IPS-18a (cell line): ENCODE measurements around the gene TACR1.
"Not testable (repeated sequence)": the region's sequence is repeated elsewhere in the genome, so short reads cannot be mapped to it uniquely, and the experiment has no call there.

Experiments used
- H3K27ac ChIP-seq: one replicate; pipeline ENCODE4 v1.5.1; 2013; ENCODE audit warnings: low read length
- H3K27me3 ChIP-seq: one replicate; pipeline ENCODE4 v1.6.1; 2013; ENCODE audit warnings: mild to moderate bottlenecking, low read length; ENCODE audit not compliant: control insufficient read depth, insufficient read depth
- H3K36me3 ChIP-seq: one replicate; pipeline ENCODE4 v1.6.1; 2013; ENCODE audit warnings: low read depth, low read length; ENCODE audit not compliant: control insufficient read depth
- H3K4me1 ChIP-seq: one replicate; pipeline ENCODE4 v1.6.1; 2013; ENCODE audit warnings: low read depth, low read length; ENCODE audit not compliant: control insufficient read depth
- H3K4me3 ChIP-seq: one replicate; pipeline ENCODE4 v1.5.1; 2013; ENCODE audit warnings: low read length
- H3K9ac ChIP-seq: one replicate; pipeline ENCODE4 v1.6.1; 2013; ENCODE audit warnings: mild to moderate bottlenecking, low read length, moderate library complexity
- H3K9me3 ChIP-seq: one replicate; pipeline ENCODE4 v1.6.1; 2013; ENCODE audit warnings: low read depth, low read length; ENCODE audit not compliant: control insufficient read depth

TACR1 gene

GRCh38 chr2:75192496-75192895 lies 6.8 kb downstream of the TACR1 start:
- Histone ChIP-seq H3K4me1 (peaks cover 1% of the 10 kb centered on the region), H3K9ac (no peak overlapping the region), H3K4me3 (no peak overlapping the region), H3K27me3 (peaks cover 17% of the 10 kb centered on the region), H3K27ac (no peak overlapping the region), H3K9me3 (no peaks in the 10 kb centered on the region), H3K36me3 (no peaks in the 10 kb centered on the region)

- H3K9ac ChIP-seq = no peak overlapping the region
- H3K27ac ChIP-seq = no peak overlapping the region
- H3K4me1 ChIP-seq = peaks cover 2% of the 10 kb centered on the region
- no peak overlapping the region for H3K4me3 ChIP-seq
- no peaks in the 10 kb centered on the region for H3K36me3 ChIP-seq
- no peaks in the 10 kb centered on the region for H3K9me3 ChIP-seq
- no peaks in the 10 kb centered on the region for H3K27me3 ChIP-seq
Measured at GRCh38 chr2:75190271-75190990, 8.9 kb downstream of the TACR1 start.

GRCh38 chr2:75186821-75187220 lies 12.5 kb downstream of the TACR1 start:
- no peak overlapping the region for H3K4me3 ChIP-seq
- no peaks in the 10 kb centered on the region for H3K9me3 ChIP-seq
- H3K27me3 ChIP-seq = no peaks in the 10 kb centered on the region
- H3K27ac ChIP-seq = no peak overlapping the region
- H3K4me1 ChIP-seq = peaks cover 2% of the 10 kb centered on the region
- H3K36me3 ChIP-seq = no peaks in the 10 kb centered on the region
- H3K9ac ChIP-seq = no peak overlapping the region

- no peaks in the 10 kb centered on the region for H3K27me3 ChIP-seq
- H3K4me3 ChIP-seq = no peak overlapping the region
- peaks cover 2% of the 10 kb centered on the region for H3K4me1 ChIP-seq
- H3K27ac ChIP-seq = no peak overlapping the region
- no peaks in the 10 kb centered on the region for H3K9me3 ChIP-seq
- H3K9ac ChIP-seq = no peak overlapping the region
- no peaks in the 10 kb centered on the region for H3K36me3 ChIP-seq
Measured at GRCh38 chr2:75182606-75183005, 16.7 kb downstream of the TACR1 start.

- no peaks in the 10 kb centered on the region for H3K36me3 ChIP-seq
- no peaks in the 10 kb centered on the region for H3K27me3 ChIP-seq
- H3K9me3 ChIP-seq = no peaks in the 10 kb centered on the region
- H3K27ac ChIP-seq = no peak overlapping the region
- no peak overlapping the region for H3K4me3 ChIP-seq
- H3K4me1 ChIP-seq = peaks cover 5% of the 10 kb centered on the region
- no peak overlapping the region for H3K9ac ChIP-seq
Measured at GRCh38 chr2:75180476-75180875, 18.8 kb downstream of the TACR1 start.

GRCh38 chr2:75177427-75177826 lies 21.9 kb downstream of the TACR1 start:
- no peaks in the 10 kb centered on the region for H3K9me3 ChIP-seq
- H3K27me3 ChIP-seq = no peaks in the 10 kb centered on the region

GRCh38 chr2:75175456-75175855 lies 23.9 kb downstream of the TACR1 start:
- Histone ChIP-seq H3K4me3 (no peak overlapping the region), H3K9me3 (no peaks in the 10 kb centered on the region), H3K27ac (no peak overlapping the region), H3K27me3 (no peaks in the 10 kb centered on the region), H3K9ac (no peak overlapping the region), H3K4me1 (peaks cover 33% of the 10 kb centered on the region), H3K36me3 (no peaks in the 10 kb centered on the region)

More at GRCh38 chr2:75177427-75177826, 21.9 kb downstream of the TACR1 start:
- Histone ChIP-seq H3K4me3 (no peak overlapping the region), H3K27ac (no peak overlapping the region), H3K36me3 (no peaks in the 10 kb centered on the region), H3K9ac (no peak overlapping the region), H3K4me1 (peaks cover 33% of the 10 kb centered on the region)

- no peak overlapping the region for H3K27ac ChIP-seq
- H3K4me1 ChIP-seq = peaks cover 33% of the 10 kb centered on the region
- H3K27me3 ChIP-seq = no peaks in the 10 kb centered on the region
- no peak overlapping the region for H3K9ac ChIP-seq
- no peak overlapping the region for H3K4me3 ChIP-seq
- no peaks in the 10 kb centered on the region for H3K9me3 ChIP-seq
- H3K36me3 ChIP-seq = no peaks in the 10 kb centered on the region
Measured at GRCh38 chr2:75174981-75175380, 24.3 kb downstream of the TACR1 start.

- no peaks in the 10 kb centered on the region for H3K9me3 ChIP-seq
- H3K9ac ChIP-seq = no peak overlapping the region
- no peaks in the 10 kb centered on the region for H3K36me3 ChIP-seq
- no peak overlapping the region for H3K4me3 ChIP-seq
- no peak overlapping the region for H3K27ac ChIP-seq
- H3K4me1 ChIP-seq = peaks cover 33% of the 10 kb centered on the region
- H3K27me3 ChIP-seq = no peaks in the 10 kb centered on the region
Measured at GRCh38 chr2:75174519-75174918, 24.8 kb downstream of the TACR1 start.

- no peak overlapping the region for H3K27ac ChIP-seq
- H3K27me3 ChIP-seq = no peaks in the 10 kb centered on the region
- no peaks in the 10 kb centered on the region for H3K36me3 ChIP-seq
- H3K9ac ChIP-seq = no peak overlapping the region
- peaks cover 33% of the 10 kb centered on the region for H3K4me1 ChIP-seq
- no peaks in the 10 kb centered on the region for H3K9me3 ChIP-seq
- H3K4me3 ChIP-seq = no peak overlapping the region
Measured at GRCh38 chr2:75173740-75174139, 25.6 kb downstream of the TACR1 start.

- H3K9ac ChIP-seq, H3K27me3 ChIP-seq, H3K36me3 ChIP-seq, H3K4me3 ChIP-seq, H3K27ac ChIP-seq, H3K9me3 ChIP-seq: not testable (repeated sequence)
- peaks cover 33% of the 10 kb centered on the region for H3K4me1 ChIP-seq
Measured at GRCh38 chr2:75171423-75171822, 27.9 kb downstream of the TACR1 start.

GRCh38 chr2:75170889-75171288 lies 28.4 kb downstream of the TACR1 start:
- Histone ChIP-seq H3K9me3 (no peaks in the 10 kb centered on the region), H3K27me3 (no peaks in the 10 kb centered on the region), H3K4me1 (peaks cover 32% of the 10 kb centered on the region), H3K36me3 (no peaks in the 10 kb centered on the region), H3K9ac (no peak overlapping the region), H3K27ac (no peak overlapping the region), H3K4me3 (no peak overlapping the region)
